Upper lobe of left lung (tissue), 6 donors: ENCODE results near the gene DLG2. TPM values are rescaled to one million over a fixed set of nuclear protein-coding genes. Genes with fewer than 3 reads are reported as not detected.

Source experiments
- ATAC-seq, 2 donors: fragments of 200-7000 bp; cut with Tn5 transposase; one replicate each; pipeline ENCODE4 v1.9.1; 2022; ENCODE audit warnings: mild to moderate bottlenecking in 2 of 2, moderate library complexity in 2 of 2; ENCODE audit not compliant: low FRiP score in 2 of 2
- DNase-seq, 2 donors: peaks; one replicate each; pipeline ENCODE4 v3.0.0-alpha.2; 2019 to 2020
- H3K27ac ChIP-seq, 4 donors: fragments of 200-600 bp; sonication (generic); one replicate each; pipeline ENCODE4 v1.5.1; 2016 to 2019
- H3K27me3 ChIP-seq, 4 donors: fragments of 200-600 bp; sonication (generic); one replicate each; pipeline ENCODE4 v1.5.1; 2017 to 2019
- H3K36me3 ChIP-seq, 4 donors: fragments of 200-600 bp; sonication (generic); one replicate each; pipeline ENCODE4 v1.5.1; 2016 to 2019
- H3K4me1 ChIP-seq, 4 donors: fragments of 200-600 bp; sonication (generic); one replicate each; pipeline ENCODE4 v1.5.1; 2018 to 2019
- H3K4me3 ChIP-seq, 4 donors: fragments of 200-600 bp; sonication (generic); one replicate each; pipeline ENCODE4 v1.5.1; 2017 to 2019; ENCODE audit warnings: mild to moderate bottlenecking in 2 of 4, moderate library complexity in 1 of 4
- H3K9me3 ChIP-seq, 4 donors: fragments of 200-600 bp; sonication (generic); one replicate each; pipeline ENCODE4 v1.5.1; 2018 to 2019
- EP300 ChIP-seq, 4 donors: sonication (generic); formaldehyde crosslinking; IDR thresholded peaks; one replicate each; pipeline ENCODE4 v1.5.1; 2017; ENCODE audit warnings: antibody characterized with exemption in 4 of 4, control low read depth in 2 of 4
- POLR2A ChIP-seq, 4 donors: fragments of 450-650 bp; IDR thresholded peaks; one replicate each; pipeline ENCODE4 v1.5.1; 2016 to 2017; ENCODE audit warnings: antibody characterized with exemption in 4 of 4, mild to moderate bottlenecking in 2 of 4
- POLR2AphosphoS5 ChIP-seq, 2 donors: sonication (generic); formaldehyde crosslinking; IDR thresholded peaks; one replicate each; pipeline ENCODE4 v1.5.1; 2017; ENCODE audit warnings: antibody characterized with exemption in 2 of 2
- WGBS, 2 donors: methylation state at CpG; one replicate each; pipeline ENCODE4 v1.1.5; 2017 to 2018; 5-methylcytosine and 5-hydroxymethylcytosine counted together
- total RNA-seq, 6 donors: library from RNA; depleted of rRNA in 4 of 6; stranded (reverse); fragments of >200 nt in 4 of 6; gene quantifications; one replicate each; pipeline versions ENCODE4 v1.1.0 to v1.2.1, GENCODE V29; 2016 to 2021
- TF ChIP-seq, protein P1 (sequence below), 6 experiments: fragments of 450-650 bp in 4 of 6; fragments of 200-600 bp in 2 of 6; sonication (generic) in 2 of 6; IDR thresholded peaks; one replicate each; pipeline ENCODE4 v1.5.1; 2016 to 2019; ENCODE audit warnings: antibody characterized with exemption in 6 of 6
- donor health status: DM: no; HTN: no; CAD: no; lungs with moderate emphysema.
- donor health status: DM: no; HTN: yes; CAD: no; lungs with severe emphysema.

The DLG2 gene
- total RNA-seq, 6 donors from 2014 or later = 3.4 to 37.7 (median 9.1) TPM

DNA sequence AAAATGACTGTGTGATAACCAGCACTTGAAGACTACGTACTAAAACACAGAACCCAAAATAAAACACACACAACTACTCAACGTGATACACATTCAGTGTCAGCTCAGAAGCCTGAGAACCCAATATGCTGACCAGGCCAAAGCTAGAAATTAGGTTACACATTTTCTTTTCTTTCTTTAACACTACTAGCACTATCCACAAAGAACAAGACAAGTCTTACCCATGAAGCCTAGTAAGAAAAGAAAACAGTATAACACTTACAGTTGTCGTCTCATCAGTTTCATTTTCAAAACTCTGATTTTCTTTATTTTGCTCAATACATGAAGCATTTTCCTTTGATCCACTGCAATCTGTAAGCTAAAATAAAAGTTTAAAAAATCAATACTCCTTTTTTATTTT lies 472.9 kb downstream of the DLG2 start:
- Histone ChIP-seq H3K36me3 (no peaks in the 10 kb centered on the region), H3K9me3 (no peaks in the 10 kb centered on the region), H3K4me3 (no peak overlapping the region), H3K4me1 (no peaks in the 10 kb centered on the region), H3K27ac (no peak overlapping the region), H3K27me3 (no peaks in the 10 kb centered on the region)
- ATAC-seq (no peak), DNase-seq (no peak)
- 63 to 70% methylated on average over 3 of the region's 3 CpGs for WGBS, 2 donors
- TF ChIP-seq, protein P1, sequence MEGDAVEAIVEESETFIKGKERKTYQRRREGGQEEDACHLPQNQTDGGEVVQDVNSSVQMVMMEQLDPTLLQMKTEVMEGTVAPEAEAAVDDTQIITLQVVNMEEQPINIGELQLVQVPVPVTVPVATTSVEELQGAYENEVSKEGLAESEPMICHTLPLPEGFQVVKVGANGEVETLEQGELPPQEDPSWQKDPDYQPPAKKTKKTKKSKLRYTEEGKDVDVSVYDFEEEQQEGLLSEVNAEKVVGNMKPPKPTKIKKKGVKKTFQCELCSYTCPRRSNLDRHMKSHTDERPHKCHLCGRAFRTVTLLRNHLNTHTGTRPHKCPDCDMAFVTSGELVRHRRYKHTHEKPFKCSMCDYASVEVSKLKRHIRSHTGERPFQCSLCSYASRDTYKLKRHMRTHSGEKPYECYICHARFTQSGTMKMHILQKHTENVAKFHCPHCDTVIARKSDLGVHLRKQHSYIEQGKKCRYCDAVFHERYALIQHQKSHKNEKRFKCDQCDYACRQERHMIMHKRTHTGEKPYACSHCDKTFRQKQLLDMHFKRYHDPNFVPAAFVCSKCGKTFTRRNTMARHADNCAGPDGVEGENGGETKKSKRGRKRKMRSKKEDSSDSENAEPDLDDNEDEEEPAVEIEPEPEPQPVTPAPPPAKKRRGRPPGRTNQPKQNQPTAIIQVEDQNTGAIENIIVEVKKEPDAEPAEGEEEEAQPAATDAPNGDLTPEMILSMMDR (IDR thresholded peaks at IDR 0.05) = no peak
- no peak for TF ChIP-seq POLR2AphosphoS5 (IDR thresholded peaks at IDR 0.05)
- no peak for TF ChIP-seq POLR2A (IDR thresholded peaks at IDR 0.05)
- TF ChIP-seq EP300 (IDR thresholded peaks at IDR 0.05) = no peak

DNA sequence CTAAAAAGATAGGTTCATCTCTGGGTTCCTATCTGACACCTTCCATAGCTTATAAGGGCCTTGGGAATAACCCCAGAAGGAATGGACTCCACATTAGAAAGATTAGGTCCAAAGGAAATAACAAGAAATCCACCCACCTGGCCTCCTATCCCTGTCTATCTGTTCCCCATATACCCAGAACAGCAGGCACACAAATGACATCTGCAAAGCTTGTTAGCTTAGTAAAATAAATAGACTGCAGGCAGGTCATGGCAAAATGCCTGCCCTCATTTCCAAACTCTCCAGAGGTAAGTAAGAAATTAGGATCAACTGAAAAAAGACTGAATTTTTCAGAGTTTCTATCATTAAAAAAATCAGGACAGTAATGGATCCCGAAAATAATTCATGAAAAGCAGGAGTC lies 489.5 kb downstream of the DLG2 start:
- Histone ChIP-seq H3K9me3 (peaks cover 0 to 5% (median 0%) of the 10 kb centered on the region in 4 donors), H3K4me3 (no peak overlapping the region), H3K27ac (no peak overlapping the region), H3K36me3 (no peaks in the 10 kb centered on the region), H3K27me3 (no peaks in the 10 kb centered on the region), H3K4me1 (no peaks in the 10 kb centered on the region)
- no peak for DNase-seq
- no peak for TF ChIP-seq POLR2AphosphoS5 (IDR thresholded peaks at IDR 0.05)
- TF ChIP-seq EP300 (IDR thresholded peaks at IDR 0.05) = no peak
- TF ChIP-seq, protein P1 (IDR thresholded peaks at IDR 0.05) = no peak
- TF ChIP-seq POLR2A (IDR thresholded peaks at IDR 0.05) = no peak
- 83 to 84% methylated on average over 1 of the region's 1 CpG for WGBS, 2 donors
- ATAC-seq = no peak

DNA sequence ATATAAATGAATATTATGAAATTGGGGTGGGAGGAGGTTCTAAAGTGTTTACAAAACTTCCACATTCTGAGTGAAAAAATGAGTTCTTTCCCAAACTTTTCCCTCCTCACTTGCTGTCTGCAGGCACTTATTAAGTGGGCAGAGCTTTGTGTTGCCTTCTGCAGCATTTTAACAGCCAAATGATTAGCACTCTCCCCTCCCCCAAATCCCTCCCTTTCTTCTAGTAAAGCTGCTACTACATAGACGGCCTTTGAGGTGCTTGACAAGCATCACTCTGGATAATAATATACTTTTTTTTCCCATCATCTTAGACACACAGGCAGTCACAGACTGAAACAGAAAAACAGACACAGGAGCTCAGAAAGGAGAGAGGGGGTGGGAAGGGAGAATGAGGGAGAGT lies 493.5 kb downstream of the DLG2 start:
- Histone ChIP-seq H3K27me3 (no peaks in the 10 kb centered on the region), H3K4me3 (no peak overlapping the region), H3K36me3 (no peaks in the 10 kb centered on the region), H3K4me1 (no peaks in the 10 kb centered on the region), H3K27ac (no peak overlapping the region), H3K9me3 (no peaks in the 10 kb centered on the region)
- ATAC-seq (no peak), DNase-seq (no peak)
- 29 to 65% methylated on average over 1 of the region's 1 CpG for WGBS, 2 donors
- TF ChIP-seq, protein P1 (IDR thresholded peaks at IDR 0.05) = no peak
- TF ChIP-seq POLR2A (IDR thresholded peaks at IDR 0.05) = no peak
- no peak for TF ChIP-seq POLR2AphosphoS5 (IDR thresholded peaks at IDR 0.05)
- no peak for TF ChIP-seq EP300 (IDR thresholded peaks at IDR 0.05)

DNA sequence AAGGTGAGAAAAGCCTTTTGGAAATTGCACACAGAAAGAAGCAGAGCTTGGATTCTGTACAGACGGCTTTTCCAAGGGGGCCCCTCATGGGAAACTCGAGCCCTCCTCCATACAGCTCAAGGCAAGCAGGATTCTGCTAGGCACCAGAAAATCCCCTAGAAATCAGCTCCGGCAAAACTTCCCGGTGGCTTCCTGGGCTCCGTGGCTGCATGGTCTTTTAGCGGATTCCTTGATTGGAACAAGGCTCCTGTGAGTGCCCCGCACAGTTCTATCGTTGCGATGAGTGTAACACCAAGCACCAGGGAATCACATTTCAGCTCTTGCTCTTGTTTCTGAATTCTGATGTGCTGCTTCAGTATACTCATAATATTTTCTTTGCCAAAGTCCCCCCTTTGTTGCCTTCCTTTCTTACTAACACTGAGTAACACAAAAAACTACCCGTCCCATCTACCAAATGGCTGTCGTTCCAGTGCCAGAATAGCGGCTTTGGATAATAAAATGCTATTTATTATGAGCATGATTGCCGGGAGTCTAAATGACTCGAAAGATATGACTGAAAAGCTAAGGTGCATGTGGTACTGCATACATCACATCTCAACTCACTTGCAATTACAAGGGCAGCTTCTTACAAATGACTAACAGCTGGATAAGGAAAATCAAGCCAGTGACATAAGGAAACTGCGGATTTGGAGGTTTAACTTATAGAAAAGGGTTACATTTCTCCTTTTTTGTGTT lies 494.1 kb downstream of the DLG2 start:
- H3K27me3 ChIP-seq = no peaks in the 10 kb centered on the region
- H3K4me3 ChIP-seq = no peak overlapping the region
- DNase-seq (no peak), ATAC-seq (peak in 1 of 2 donors; percentile 19)
- no peaks in the 10 kb centered on the region for H3K9me3 ChIP-seq
- TF ChIP-seq, protein P1 (IDR thresholded peaks at IDR 0.05) = no peak
- no peak for TF ChIP-seq POLR2A (IDR thresholded peaks at IDR 0.05)
- TF ChIP-seq EP300 (IDR thresholded peaks at IDR 0.05) = no peak
- TF ChIP-seq POLR2AphosphoS5 (IDR thresholded peaks at IDR 0.05) = no peak
- no peaks in the 10 kb centered on the region for H3K36me3 ChIP-seq
- no peak overlapping the region for H3K27ac ChIP-seq
- WGBS, 2 donors = 56 to 58% methylated on average over 15 of the region's 15 CpGs
- no peaks in the 10 kb centered on the region for H3K4me1 ChIP-seq

DNA sequence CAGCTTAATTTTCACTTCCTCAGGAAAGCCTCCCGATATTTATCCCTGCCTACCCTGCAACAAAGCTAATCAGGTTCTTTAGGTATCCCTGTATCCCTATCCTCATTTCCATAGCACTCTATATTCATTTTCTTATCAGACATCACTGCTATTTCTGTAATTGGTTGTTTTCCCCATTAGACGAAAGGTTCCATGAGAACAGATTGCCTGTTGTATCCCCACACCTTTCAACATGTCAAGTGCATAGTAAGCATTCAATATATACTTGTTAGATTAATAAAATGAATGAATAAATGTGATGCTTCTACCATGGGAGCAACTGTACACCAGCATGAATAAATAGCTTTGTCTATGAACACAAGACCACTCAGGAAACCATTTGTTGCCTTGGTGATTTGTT lies 499.8 kb downstream of the DLG2 start:
- no peak for DNase-seq
- WGBS, 2 donors = 70 to 84% methylated on average over 2 of the region's 2 CpGs
- Histone ChIP-seq H3K4me1 (no peaks in the 10 kb centered on the region), H3K4me3 (no peak overlapping the region), H3K9me3 (no peaks in the 10 kb centered on the region), H3K27me3 (no peaks in the 10 kb centered on the region), H3K27ac (no peak overlapping the region), H3K36me3 (no peaks in the 10 kb centered on the region)
- no peak for TF ChIP-seq EP300 (IDR thresholded peaks at IDR 0.05)
- TF ChIP-seq POLR2A (IDR thresholded peaks at IDR 0.05) = no peak
- no peak for TF ChIP-seq POLR2AphosphoS5 (IDR thresholded peaks at IDR 0.05)
- TF ChIP-seq, protein P1 (IDR thresholded peaks at IDR 0.05) = no peak
- ATAC-seq = no peak
